Activated CD4-positive, alpha-beta T cell treated with anti-CD3 and anti-CD28 coated beads, Interleukin-2, Interleukin-4, amounts not matched to agents 100 ng/mL and 50 ng/mL, durations not matched to agents 16 hours and 8 hours (primary cell): ENCODE results near the gene DYSF.

Experiments
- DNase-seq: peaks from one replicate; pipeline ENCODE4 v3.0.0-alpha.2; 2020; ENCODE audit warnings: low spot score

Gene DYSF

DNA sequence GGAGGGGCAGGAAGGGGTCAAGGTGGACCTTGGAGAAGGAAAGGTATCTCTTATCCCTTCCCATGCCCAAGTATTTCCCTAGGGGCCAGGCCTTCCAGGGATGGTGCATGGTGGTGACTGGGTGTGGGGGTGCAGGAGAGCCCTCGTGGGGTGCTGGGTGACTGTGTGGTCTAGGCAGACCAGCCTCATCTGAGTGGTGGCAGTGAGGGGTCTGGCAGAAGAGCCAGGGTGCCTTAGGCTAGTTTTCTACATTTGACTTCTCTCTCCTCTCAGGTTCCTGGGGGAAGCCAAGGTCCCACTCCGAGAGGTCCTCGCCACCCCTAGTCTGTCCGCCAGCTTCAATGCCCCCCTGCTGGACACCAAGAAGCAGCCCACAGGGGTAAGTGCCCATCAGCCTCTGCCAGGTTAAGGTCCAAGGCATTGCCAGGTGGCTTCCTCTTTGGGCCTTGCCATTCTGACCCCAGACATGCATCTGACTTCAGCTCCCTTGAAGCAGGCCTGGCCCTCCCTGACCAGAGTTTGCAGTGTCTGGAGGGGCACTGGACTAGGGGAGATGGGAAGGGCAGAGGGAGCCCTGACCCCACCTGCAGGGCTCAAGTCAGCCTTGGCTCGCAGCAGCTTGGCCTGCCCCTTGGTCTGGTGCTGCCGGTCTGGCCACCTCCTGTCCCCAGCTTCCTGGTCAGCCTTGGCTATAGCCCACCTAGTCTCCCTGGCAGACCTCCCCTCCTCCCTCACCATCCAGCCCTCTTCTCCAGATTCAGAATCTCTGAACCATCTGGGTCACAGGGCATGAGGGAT, 49.8 kb downstream of the DYSF start:
- no peak for DNase-seq

DNA sequence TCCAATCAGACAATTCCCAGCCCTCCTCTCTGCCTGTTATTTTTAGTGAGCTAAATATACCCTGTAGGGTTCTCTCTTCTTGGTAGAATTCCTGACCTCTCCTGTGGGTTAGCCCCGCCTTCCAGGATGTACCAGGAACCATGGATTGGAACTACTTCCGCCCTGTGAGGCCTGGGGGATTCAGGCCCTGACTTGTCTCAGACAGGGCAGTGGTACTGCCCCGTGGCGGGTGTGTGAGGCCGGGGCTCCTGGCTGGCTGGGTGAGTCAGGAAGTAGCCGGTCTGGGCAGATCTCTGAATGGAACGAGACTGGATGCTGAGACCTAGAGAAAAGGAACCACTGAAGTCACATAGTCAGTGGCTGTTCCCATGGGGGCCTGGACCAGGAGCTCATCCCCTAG, 50.5 kb downstream of the DYSF start:
- DNase-seq, result no peak

DNA sequence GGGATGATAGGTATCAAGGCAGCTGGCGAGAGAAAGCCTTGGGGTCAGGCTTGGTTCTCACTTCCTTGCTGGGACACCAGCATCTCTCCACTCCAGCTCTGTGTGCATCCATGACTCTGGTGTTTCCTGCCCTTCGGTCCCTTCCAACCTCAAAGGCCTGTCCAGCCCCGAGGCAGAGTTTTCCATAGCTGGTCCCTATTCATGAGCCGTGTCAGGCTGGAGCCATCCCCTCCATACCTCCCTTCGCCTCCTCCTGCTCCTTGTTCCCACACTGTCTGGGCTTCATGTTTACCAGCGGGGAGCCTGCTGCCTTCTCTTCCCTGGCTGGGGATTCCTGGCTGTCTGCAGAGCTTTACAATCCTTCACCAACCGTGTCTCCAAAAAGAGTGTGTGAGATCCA, 51.2 kb downstream of the DYSF start:
- DNase-seq, result no peak

- no peak for DNase-seq
These were observed 51.9 kb downstream of the DYSF start for GRCh38 chr2:71505086-71505769.

DNA sequence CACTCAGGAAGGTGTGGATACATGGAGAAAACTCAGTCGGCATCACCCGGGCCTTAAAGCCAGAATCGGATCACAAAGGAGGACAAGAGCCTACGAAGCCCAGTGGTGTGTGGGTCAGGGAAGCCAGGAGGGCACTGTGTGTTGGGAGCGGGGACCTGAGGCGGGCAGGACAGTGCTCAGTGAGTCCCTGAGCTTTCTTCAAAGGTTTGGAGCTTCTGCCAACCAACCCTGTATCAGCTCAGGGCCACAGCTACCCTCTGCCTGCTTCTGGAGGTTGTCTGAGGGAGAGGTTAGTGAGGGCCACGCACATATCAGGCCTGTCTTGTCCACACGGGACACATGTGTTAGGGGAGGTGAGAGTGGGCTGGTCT, 52.4 kb downstream of the DYSF start:
- no peak for DNase-seq

GRCh38 chr2:71506222-71507153, 53.1 kb downstream of the DYSF start:
- no peak for DNase-seq

- no peak for DNase-seq
These were observed 54.1 kb downstream of the DYSF start for GRCh38 chr2:71507476-71507875.

DNA sequence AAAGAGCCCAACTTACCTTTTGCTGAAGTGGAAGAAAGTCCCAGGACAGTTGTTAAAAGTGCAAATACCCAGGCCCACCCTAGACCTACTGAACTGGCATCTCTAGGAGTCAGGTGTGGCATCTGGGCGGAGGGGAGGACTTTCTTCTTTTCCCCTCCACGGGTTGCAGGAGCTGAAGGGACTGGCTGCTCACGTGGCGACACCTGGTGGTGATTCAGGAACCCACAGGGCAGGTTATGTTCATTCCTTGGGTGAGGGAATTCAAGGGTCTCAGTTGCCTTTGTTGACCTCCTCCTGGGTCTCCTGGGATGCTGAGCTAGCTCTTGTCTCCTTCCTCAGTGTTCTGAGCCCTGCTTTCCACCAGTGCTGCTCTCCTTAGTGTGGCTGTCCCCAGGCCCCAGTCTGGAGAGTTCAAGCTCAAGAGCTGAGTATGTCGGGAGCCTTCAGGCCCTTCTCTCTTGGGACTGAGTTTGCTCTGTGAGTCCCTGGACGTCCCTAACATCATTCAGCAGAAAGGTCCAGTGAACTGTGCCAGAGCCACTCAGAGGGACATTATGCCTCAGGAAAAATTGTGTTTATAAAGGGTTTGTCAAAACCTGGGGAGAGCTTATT, 56.9 kb downstream of the DYSF start:
- DNase-seq, result peak; percentile 62

DNA sequence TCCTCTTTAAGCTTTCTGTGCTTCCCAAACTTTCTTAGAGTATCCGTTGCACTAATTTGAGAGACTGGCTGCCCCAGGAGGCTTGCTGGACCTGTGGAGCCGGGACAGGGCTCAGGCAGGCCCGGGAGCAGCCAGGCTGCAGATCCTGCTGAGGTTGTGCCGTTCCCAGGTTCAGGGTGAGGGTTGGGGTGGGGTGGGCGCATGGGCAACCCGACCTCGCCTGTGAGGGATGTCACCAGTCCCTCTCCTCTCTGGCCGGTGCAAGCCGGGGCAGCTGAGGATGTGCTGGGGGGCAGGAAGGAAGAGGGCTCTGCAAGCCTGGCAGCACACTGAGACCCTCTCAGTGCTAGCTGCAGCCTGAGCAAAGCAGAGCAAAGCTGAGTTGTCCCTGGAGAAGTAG, 57.6 kb downstream of the DYSF start:
- DNase-seq, result no peak

- no peak for DNase-seq
These were observed 58.4 kb downstream of the DYSF start for GRCh38 chr2:71511776-71512175.

GRCh38 chr2:71512386-71512785, 59.0 kb downstream of the DYSF start:
- no peak for DNase-seq

DNA sequence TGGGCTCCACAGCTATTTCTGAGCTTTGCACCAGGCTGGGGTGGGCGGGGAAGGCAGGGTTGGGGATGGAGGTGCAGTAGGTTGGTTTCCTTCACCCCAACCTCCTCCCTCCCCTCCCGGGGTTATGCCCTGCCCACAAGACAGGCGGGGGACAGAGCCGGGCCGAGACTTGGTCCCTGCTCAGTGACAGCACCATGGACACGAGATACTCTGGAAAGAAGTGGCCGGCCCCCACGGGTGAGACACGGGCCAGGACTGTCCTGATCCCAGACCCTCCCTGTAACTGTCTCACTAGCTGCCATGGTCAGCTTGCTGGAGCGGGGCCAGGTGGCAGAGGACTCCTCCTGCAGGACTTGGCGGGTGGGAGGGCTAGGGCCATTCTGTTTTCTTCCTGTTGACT, 59.7 kb downstream of the DYSF start:
- DNase-seq, result no peak

GRCh38 chr2:71513721-71514120, 60.4 kb downstream of the DYSF start:
- no peak for DNase-seq

DNA sequence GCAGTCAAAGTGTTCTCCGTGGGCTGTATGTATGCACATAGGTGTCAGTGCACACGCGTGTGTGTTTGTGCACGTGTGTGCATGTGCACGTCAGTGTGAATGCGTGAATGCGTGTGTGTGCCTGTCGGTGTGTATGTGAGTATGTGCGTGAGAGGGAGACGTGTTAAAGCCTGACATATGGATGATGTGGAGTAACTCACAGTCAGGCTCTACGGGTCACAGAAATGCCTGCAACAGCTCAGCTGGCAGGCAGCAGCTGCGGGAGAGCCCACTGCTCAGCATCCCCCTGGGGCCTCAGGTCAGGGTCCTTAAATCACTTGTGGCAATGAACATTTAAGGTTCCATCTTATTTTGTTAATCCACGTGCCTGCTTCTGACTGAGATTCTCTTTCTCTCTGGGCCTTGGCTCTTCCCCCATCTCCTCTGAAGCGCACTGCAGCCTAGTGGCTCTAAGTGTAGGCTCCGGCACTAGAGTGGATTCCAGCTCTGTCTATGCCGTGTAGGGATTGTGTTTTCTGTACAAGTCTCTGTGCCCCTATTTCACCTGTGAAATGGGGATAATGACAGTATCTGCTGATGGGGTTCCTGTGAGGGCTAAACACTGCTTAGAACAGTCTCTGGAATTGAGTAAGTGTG, 63.0 kb downstream of the DYSF start:
- DNase-seq, result no peak

DNA sequence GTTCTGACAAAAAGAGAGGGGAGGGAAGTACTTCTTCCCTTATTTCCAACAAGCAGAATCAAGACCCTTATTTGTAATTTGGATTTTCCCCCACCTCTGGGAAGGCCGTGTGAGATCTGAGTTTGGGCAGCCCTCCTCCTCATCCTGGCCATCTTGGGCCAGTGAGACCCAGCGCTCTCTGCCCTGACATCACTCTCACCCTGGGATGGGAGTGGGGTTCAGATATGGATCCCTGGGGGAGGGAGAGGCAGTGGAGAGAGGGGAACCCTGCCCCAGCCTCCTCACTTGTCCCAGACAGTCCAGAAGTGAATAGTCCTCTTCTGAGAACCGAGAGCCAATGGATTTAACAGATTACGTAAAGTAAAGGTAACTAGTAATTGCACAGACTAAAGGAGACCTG, 64.5 kb downstream of the DYSF start:
- no peak for DNase-seq

- DNase-seq, result no peak
These were observed 68.1 kb downstream of the DYSF start for GRCh38 chr2:71521436-71521950.

- DNase-seq, result no peak
These were observed 71.1 kb downstream of the DYSF start for GRCh38 chr2:71524476-71524875.

DNA sequence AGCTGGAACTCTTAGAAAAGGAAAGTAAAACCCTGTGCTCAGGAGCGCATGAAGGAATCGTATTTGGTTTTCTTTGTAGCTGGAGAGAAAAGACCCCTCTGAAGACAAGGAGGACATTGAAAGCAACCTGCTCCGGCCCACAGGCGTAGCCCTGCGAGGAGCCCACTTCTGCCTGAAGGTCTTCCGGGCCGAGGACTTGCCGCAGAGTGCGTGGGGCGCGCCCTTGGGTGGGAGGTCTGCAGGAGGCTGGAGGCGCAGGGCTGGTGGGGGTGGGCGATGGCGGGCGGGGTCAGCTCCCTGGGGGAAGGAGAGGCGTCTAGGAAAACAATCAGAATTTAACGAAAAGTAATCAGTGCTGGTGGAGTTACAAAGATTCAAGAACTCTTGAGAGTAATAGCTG, 72.8 kb downstream of the DYSF start:
- no peak for DNase-seq

GRCh38 chr2:71526975-71527374, 73.6 kb downstream of the DYSF start:
- DNase-seq, result no peak

GRCh38 chr2:71528131-71528591, 74.8 kb downstream of the DYSF start:
- no peak for DNase-seq

DNA sequence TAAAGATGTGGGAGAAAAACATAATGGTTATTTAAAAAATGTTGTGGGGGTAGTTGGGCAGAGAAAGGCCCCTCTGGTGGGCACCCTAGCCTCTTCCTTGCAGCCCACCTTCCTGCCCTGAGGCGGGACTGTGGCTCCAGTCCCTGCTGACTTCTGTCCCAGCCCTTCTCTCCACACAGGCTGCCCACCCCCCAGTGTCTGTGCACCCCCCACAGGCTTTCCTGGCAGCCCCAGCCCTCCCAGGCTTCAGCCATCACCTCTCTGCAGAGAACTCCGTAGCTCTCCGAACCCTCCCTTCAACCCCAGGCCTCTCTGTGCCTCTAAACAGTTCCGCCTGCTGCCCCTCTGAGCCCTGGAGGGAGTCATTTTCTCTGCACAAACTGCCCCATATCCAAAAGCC, 75.4 kb downstream of the DYSF start:
- no peak for DNase-seq
